GM13977 (cell line): Measurements from ENCODE around the gene MEF2C.
"Not testable (repeated sequence)": the region's sequence is repeated elsewhere in the genome, so short reads cannot be mapped to it uniquely, and the experiment has no call there.

ENCODE experiments used
- DNase-seq: peaks from one replicate; pipeline ENCODE4 v3.0.0; 2012; ENCODE audit warnings: low spot score
- CTCF ChIP-seq: IDR thresholded peaks from 2 replicates; pipeline ENCODE4 v1.5.1; 2012; ENCODE audit warnings: mild to moderate bottlenecking, control low read depth; ENCODE audit not compliant: insufficient read depth; ENCODE audit errors: extremely low read depth, missing control alignments
- in situ Hi-C: fragments of 300-500 bp; cut with MboI; formaldehyde crosslinking; loops from one replicate; pipeline ENCODE4 v1.12.0; 2022; ENCODE audit warnings: low sequenced_read_pairs, low pct_unique_long_range_greater_than_20kb, mixed read lengths, inconsistent platforms; ENCODE audit not compliant: unreplicated experiment

The MEF2C gene

GRCh38 chr5:88805151-88805784 is 77.7 kb downstream of the MEF2C start:
- in situ Hi-C loops: no loop called here
- DNase-seq: no peak
- TF ChIP-seq CTCF: no peak

DNA sequence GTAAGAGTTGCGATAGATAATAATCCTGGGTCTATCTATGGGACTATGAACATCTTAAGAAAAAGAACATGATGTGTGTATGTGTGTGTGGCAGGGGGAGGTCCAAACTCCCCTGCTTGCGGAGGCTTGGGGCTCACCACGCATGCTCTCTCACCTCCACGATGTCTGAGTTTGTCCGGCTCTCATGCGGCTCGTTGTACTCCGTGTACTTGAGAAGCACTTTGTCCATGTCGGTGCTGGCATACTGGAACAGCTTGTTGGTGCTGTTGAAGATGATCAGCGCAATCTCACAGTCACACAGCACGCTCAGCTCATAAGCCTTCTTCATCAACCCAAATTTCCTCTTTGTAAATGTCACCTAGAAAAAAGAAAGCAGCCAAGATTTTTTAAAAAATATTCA is 78.5 kb downstream of the MEF2C start:
- DNase-seq: no peak
- no peak for TF ChIP-seq CTCF
- in situ Hi-C loops: no loop called here

DNA sequence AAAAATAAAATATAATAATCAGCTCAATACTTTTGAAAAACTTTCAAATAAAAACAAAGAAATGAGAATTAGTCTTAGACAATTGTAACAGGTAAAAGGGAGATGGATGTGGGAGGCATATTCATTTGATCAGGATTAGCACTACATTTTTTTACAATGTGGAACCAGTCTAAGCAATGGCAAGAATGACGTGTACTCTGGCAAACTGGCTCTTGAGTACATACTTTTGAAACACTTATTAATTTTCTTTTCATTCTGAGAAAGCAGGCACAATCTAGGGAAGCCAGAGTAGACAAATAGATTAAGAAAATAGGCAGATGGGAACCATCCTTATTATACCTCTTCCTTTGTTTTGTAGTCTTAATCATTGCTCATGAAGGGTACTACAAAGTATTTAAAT is 79.7 kb downstream of the MEF2C start:
- no peak for TF ChIP-seq CTCF
- DNase-seq: no peak
- in situ Hi-C loops: no loop called here

DNA sequence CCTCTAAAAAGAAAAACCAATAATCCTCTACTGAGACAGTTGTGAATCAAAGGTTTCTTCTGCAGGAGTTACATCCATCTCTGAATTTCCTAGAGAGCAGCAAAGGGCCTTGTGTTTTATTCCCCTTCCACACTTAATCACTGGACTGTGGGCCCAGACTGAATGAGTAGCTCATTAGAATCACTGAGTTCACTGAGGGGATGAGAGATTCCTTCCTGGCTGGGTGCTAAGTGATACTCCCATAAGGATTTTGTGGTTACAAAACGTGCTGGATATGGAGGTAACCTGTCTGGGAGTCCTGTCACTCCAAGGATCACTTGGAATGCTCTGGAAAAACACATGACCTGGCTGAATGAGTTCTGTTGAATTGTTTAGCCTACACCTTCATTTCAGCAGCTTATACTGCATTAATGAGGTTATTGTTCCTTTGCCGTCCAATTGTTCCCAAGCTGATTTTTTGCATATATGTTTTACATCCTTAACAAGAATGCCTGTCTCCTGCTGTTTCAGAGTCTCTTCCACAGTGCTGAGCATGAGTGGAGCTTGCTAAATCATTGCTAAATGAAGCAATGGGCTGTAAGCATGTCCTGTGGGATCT is 82.9 kb downstream of the MEF2C start:
- no peak for DNase-seq
- no peak for TF ChIP-seq CTCF
- in situ Hi-C loops: no loop called here

DNA sequence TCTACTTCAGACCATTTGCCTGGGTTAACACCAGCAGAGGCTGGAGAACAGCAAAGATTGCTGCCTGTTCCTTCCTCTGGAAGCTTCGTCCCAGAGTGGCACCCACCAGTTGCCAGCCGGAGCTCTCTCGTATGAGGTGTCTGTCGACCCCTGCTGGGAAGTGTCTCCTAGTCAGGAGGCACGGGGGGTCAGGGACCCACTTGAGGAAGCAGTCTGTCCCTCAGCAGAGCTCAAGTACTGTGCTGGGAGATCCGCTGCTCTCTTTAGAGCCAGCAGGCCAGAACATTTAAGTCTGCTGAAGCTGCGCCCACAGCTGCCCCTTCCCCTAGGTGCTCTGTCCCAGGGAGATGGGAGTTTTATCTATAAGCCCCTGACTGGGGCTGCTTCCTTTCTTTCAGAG is 84.1 kb downstream of the MEF2C start:
- in situ Hi-C loops: not testable (repeated sequence)

GRCh38 chr5:88793797-88794196 is 89.2 kb downstream of the MEF2C start:
- in situ Hi-C loops, DNase-seq: not testable (repeated sequence)

More for the DNA sequence above, 84.1 kb downstream of the MEF2C start:
- not testable (repeated sequence) for DNase-seq

- DNase-seq: no peak
- TF ChIP-seq CTCF: no peak
- in situ Hi-C loops: no loop called here
These were observed 90.7 kb downstream of the MEF2C start for GRCh38 chr5:88792144-88792840.
